Fibroblast of skin of right biceps (primary cell): ENCODE results near the gene TIMM17A.

Experiments
- DNase-seq: peaks from one replicate; pipeline ENCODE4 v3.0.0-alpha.2; 2013

The TIMM17A gene

GRCh38 chr1:201985355-201985754 lies 30.1 kb downstream of the TIMM17A start:
- no peak for DNase-seq

GRCh38 chr1:201988601-201989000 lies 33.3 kb downstream of the TIMM17A start:
- no peak for DNase-seq

DNA sequence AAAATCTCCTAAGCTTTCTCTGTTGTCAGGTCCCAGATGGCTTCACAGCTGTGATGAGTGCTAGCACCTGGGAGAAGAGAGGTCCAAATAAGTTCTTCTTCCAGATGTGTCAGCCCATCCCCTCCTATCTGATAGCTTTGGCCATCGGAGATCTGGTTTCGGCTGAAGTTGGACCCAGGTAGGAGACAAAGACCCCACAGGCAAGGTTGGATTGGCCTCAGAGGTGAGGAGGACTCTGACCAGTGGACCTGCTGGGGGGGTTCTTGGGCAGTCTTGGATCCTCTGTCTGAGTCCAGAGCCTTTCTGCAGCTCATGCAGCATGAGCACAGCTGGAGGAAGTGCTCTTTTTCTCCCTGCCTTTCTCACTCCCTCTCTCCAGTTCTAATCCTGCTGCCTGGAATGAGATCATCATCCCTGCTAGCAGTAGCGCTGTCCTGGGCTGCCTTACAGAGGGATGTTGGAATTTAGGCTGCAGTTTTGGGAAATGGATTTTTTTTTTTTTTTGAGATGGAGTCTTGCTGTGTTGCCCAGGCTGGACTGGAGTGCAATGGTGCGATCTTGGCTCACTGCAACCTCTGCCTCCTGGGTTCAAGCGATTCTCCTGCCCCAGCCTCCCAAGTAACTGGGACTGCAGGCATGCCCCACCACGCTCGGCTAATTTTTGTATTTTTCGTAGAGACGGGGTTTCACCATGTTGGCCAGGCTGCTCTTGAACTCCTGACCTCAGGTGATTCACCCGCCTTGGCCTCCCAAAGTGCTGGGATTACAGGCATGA lies 34.2 kb downstream of the TIMM17A start:
- no peak for DNase-seq

DNA sequence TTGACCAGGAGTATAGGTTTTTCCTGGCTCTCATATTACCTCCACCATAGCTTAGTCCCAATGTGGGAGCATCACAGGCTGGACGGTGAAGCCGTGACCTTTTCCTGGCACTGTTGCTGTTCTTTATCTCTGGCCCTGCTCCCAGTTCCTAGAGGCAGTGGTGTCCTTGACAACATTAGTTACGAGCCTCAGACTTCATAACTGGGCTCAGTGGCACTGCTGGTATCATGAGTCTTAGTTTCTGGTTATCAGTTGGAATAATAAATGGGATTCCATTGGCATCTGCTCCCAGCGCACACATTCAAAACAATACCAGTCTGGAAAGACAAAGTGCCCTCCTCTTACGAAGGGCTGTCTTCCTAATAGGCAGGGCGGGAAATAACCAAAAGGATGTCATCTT lies 35.1 kb downstream of the TIMM17A start:
- DNase-seq: no peak

DNA sequence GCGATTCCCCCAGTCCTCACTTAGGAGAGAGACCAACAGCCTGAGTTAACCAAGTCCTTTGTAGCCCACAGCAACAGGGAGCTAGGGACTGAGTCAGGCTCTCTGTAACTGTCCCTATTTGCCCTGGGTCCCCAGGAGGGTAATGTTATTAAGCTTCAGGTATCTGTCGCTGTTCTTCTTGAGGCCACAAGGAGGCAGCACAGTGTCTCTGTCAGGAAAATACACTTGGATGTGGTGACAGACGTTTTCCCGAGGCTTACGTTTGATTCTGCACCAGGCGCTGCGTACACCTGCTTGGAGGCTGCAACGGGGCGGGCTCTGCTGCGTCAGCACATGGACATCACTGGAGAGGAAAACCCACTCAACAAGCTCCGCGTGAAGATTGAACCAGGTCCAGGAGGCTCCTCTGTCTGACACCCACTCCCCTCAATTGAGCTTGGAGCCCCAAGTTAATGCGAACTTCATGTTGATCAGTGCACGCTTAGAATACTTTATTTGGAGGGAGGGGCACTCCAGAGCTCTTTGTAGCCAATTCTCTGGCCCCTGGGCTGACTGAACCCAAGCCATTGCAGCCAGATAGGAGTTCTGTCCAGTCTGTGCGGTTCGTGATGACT lies 44.4 kb downstream of the TIMM17A start:
- peak; percentile 41 for DNase-seq

DNA sequence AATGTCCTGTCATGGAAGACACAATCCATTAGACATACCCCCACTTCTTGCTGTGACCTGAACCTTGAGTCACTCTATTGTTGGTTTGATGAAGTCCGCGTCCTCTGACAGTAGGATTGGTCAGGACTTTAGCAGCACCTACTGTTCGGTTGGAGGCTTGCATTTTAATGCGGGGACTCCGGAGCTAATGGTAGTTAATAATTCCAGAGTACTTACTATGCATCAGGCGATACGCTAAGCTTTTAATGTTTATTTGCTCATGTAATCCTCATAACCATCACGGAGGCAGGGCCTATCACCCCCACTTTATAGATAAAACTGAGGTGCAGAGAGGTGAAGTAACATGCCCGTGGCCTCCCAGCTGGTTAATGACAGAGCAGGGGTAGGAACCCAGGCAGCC lies 47.2 kb downstream of the TIMM17A start:
- no peak for DNase-seq

DNA sequence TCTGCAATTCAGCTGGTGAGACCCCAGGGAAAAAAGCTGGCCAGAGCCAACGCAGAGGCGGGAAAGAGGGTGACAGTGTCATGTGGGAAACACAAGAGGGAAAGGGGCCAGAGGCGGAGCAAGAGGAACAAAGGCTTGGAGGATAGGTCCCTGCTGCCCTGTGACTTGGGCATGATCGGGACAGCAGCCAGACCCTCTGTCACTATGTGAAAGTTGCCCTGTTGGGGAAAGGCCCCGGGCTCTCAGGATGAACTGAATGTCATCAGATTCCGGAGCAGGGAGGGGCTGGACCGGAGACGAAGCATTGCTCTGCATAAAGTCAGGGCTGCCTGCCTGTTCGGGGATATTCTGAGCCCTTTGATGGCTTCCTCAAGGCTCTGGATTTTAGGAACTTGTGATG lies 49.4 kb downstream of the TIMM17A start:
- DNase-seq: no peak

DNA sequence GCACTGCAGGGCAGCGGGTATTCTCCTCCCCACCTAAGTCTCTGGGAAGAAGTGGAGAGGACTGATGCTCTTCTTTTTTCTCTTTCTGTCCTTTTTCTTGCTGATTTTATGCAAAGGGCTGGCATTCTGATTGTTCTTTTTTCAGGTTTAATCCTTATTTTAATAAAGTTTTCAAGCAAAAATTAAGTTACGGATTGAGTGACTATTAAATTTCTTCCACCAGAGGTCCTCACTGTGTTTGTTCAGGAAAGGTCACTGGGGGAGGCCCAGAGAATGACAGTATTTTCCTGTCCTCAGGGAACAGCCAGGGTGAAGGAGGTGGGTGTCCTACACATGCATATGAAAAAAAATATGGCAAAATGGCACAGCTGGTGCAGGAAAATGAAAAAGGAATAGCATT lies 50.7 kb downstream of the TIMM17A start:
- peak; percentile 41 for DNase-seq

- DNase-seq: no peak
These were observed 52.0 kb downstream of the TIMM17A start for GRCh38 chr1:202007304-202007703.

DNA sequence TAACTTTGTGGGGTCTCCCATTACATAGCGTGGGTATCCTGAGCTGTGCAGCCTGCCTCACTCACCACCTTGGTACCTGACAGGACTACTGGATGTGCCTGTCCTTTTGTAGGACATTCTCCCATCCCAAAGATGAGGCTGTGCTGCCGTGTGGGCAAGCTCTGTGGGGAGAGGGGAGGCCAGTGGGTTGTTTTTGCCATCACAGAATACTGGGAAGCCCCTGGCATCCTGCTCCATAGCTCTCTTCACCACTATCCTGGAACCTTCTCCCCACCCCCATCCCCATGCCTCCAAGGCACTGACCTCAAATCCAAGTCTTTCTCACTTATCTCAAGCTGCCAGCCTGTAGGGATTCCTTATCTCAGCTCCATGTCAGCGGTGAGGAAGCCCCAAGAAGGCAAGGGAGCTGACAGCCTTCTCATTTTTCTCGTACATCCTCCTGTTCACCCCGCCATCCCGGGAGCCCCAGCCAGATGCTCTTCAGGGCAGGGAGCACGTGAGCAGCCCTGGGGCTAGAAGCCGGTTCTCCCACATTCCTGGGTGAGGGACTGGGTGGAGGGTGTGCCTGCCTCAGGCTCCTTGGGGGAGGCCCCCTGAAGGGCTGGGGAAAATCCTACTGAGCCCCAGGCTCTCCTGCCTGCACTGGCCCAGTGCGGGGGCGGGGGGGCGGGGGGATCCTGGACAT lies 52.6 kb downstream of the TIMM17A start:
- DNase-seq: no peak

- peak; percentile 72 for DNase-seq
These were observed 54.2 kb downstream of the TIMM17A start for GRCh38 chr1:202009326-202010179.

GRCh38 chr1:202010180-202011015 lies 55.1 kb downstream of the TIMM17A start, which contains the start of gene ELF3:
Gene ELF3, plus strand, starts transcription at chr1:202010587. Its CDS starts 550 bp downstream, at chr1:202011137.
- DNase-seq: no peak

GRCh38 chr1:202011994-202012393 lies 56.7 kb downstream of the TIMM17A start:
- no peak for DNase-seq

DNA sequence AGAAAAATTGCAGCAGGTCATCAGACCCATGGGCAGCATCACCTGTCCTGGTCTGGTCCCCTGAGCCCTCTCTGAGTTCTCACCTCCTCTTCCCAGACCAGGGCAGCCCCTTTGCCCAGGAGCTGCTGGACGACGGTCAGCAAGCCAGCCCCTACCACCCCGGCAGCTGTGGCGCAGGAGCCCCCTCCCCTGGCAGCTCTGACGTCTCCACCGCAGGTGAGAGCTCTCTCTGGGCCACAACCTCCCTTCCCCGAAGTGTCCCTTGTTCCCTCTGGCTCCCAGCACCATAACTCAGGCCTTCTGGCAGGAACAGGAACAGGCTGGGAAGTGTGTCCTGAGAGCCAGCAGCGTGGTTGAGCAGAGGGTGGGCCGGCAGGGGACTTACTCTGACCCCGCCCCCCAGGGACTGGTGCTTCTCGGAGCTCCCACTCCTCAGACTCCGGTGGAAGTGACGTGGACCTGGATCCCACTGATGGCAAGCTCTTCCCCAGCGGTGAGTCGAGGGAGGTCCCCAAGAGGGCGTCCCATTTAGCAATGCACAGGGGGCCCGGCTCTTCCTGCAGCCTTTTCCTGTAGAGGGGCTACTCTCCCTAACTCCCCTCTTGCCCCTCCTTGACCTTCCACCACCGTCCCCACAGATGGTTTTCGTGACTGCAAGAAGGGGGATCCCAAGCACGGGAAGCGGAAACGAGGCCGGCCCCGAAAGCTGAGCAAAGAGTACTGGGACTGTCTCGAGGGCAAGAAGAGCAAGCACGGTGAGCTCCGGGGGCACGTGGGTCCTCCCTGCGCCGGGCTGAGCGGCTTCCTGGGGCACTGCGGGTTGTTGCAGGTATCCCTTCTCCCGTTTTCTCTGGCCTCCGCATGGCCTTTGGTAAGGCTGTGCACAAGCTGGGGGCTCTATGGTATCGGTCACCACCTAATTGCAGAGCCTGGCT lies 57.5 kb downstream of the TIMM17A start:
- DNase-seq: no peak

DNA sequence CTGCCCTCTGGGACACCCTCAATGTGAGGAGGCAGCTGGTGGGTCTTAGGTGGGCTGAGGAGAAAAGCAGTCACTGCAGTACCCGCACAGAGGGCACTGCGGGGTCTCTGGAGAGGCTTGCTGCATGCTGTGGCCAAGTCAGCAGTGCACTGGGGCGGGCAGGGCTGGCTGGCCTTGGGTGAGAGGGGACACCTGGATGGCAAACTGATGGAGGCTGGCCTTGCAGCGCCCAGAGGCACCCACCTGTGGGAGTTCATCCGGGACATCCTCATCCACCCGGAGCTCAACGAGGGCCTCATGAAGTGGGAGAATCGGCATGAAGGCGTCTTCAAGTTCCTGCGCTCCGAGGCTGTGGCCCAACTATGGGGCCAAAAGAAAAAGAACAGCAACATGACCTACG lies 58.3 kb downstream of the TIMM17A start:
- no peak for DNase-seq

DNA sequence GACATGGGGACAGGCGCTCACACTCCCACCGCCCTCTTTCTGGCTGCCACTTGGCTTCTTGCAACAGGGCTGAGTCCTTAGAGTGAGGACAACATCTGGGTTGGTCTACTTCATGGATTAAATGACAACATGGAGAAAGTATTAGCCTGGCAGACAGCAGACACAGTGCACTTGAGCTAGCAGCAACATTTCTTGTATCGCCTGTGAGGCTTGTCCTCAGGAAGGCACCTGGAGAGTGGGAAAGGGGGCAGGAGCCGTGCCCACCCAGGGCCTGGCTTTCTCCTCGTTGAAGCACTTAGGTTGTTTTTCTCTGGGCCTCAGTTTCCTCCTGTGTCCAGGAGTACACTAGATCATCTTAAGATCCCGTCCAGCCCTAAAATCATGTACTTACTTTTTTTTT lies 58.8 kb downstream of the TIMM17A start:
- DNase-seq: no peak

GRCh38 chr1:202014915-202015661 lies 59.8 kb downstream of the TIMM17A start:
- no peak for DNase-seq

DNA sequence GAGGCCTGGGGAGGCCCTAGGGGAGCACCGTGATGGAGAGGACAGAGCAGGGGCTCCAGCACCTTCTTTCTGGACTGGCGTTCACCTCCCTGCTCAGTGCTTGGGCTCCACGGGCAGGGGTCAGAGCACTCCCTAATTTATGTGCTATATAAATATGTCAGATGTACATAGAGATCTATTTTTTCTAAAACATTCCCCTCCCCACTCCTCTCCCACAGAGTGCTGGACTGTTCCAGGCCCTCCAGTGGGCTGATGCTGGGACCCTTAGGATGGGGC lies 60.3 kb downstream of the TIMM17A start:
- no peak for DNase-seq

DNA sequence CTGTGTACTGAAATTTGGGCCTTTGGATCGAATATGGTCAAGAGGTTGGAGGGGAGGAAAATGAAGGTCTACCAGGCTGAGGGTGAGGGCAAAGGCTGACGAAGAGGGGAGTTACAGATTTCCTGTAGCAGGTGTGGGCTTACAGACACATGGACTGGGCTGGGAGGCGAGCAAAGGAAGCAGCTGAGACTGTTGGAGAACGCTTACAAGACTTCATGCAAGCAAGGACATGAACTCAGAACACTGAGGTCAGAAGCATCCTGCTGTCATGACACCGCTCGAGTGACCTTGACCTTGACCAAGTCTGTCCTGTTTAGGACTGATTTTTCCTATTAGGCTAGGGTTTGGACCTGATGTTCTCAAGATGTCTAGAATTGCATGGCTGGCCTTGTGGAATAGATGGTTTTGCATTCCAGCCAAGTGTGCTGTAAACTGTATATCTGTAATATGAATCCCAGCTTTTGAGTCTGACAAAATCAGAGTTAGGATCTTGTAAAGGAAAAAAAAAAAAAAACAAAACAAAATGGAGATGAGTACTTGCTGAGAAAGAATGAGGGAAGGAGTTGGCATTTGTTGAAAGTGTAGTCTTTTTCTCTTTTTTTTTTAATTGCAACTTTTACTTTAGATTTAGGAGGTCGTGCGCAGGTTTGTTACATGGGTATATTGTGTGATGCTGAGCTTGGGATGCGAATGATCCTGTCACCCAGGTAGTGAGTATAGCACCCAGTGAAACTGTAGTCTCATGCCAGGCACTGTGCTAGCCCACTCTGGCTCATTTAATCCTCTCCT lies 60.9 kb downstream of the TIMM17A start:
- peak; percentile 16 for DNase-seq
